CD4-positive, alpha-beta T cell treated with Interleukin-2 at 100 ng/mL for 4 hours (primary cell): ENCODE measurements around the gene BLCAP.
"Not testable (repeated sequence)": the region's sequence is repeated elsewhere in the genome, so short reads cannot be mapped to it uniquely, and the experiment has no call there.

Experiments used
- DNase-seq: peaks from one replicate; pipeline ENCODE4 v3.0.0-alpha.2; 2020; ENCODE audit warnings: low spot score

Gene BLCAP

DNA sequence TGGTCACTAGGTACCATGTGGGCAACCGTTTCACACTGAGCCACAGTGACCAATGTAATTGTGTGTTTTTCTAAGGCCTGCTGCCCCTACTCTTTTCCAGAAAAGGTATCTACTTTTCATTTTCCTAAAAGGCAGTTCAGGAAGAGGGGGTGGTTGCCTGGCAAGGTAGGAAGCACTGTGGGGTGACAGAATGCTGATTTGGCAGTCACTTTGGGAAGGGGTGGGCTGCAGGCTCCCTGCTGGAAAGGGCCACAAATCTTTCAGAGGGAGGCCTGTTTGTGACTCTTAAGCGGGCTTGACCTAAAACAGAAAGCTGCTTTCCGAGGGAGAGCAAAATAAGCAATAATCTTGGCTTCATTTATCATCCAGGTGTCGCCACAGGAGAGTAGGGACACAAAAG, 11.8 kb downstream of the BLCAP start:
- DNase-seq: no peak

DNA sequence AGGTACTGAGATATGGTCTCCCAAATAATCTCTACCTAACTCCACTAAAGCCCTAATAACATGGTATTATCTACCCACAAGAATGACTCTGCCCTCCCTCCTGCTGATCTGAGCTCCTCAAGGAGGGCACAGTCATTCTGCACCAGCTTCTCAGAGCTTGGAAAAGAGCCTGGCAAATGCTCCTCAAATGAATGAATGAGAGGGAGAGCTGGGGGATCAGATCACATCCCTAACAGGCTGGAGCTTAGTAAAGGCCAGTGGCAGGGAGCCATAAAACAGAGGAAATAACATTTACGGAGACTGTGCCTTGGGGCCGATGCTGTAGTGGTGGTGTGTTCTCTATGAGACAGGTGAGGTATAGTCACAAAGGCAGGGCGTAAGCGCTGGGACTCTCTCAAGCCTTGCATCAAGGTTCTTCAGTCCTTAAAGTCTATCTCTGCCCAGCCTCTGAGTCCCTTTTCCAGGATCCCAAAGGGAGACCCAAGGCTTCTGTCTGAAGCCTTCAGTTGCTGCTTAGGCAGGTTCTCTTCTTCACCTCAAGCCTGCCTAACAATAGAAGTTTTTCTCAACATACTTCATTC, 13.8 kb downstream of the BLCAP start:
- no peak for DNase-seq

DNA sequence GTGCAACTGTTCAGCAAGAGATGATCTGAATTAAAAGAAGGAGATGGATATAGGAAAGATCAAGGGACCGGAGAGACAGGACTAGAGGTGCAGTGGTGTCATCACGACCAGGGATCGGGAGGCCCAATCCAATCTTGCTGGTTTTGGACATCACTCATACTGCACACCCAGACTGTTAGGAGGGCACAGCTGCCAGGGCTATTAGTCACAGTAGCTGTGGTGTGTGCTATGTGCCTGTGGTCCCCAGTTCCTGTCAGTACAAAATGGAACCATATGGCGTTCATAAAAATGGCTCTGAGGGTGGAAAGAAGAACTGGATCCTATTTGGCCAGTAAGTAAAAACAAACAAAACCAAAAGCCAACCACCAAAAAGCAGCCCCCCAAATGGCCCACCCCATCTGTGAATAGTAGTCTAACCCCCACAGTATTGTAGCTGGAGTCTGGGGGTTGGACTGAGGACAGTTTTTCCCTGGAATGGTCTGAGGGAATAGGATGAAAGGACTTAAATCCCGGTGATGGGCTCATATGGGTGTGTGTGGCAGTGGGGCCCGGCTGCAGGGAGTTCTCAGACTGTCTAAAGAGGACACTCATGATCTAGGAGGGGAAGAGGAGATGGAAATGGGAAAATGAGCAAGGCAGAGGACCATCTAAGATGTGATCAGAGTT, 15.9 kb downstream of the BLCAP start:
- DNase-seq: no peak

DNA sequence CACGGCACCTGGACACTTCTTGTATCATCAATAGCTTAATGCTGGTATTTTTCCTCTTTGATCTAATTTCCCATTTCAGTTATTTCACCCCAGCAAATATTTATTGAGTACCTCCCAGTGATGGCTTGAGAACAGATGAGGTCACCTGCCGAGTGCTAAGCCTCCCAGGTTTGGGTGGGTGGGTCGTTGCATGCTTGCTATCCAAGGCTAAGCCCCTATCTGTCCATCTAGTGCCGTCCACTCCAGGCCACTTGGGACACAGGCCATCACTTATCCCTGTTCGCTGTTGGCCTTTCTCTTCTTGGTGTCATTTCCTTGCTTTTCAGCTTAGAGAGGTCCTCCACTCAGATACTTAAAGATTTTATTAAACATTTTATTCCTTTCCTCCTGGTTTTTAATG, 17.4 kb downstream of the BLCAP start:
- no peak for DNase-seq

DNA sequence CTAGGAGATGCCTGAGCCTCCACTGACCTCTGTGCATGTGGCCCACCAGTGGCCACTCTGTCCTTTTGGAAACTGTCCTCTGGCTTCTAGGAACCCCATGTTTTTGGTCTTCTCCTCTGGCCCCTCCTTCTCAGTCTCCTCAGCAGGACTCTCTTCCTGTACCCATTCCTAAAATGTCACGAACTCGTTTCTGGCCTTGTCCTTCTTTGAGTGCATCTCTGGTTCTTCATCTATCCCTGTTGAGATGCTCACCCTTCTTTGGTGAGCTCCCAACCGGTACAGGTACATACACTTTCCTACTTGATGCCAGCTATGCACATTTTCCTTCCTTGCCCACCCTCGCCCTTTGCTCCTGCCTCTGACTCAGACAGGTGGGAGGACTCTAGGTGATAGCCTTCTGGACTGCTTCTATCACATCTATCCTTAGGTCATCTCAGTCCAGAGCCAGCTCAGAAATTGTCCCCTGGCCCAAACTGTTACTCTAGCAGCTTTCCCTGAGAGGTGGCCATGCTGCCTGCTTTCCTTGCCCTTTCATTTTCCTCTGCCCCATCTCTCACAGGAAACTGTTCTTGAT, 21.4 kb downstream of the BLCAP start:
- no peak for DNase-seq

DNA sequence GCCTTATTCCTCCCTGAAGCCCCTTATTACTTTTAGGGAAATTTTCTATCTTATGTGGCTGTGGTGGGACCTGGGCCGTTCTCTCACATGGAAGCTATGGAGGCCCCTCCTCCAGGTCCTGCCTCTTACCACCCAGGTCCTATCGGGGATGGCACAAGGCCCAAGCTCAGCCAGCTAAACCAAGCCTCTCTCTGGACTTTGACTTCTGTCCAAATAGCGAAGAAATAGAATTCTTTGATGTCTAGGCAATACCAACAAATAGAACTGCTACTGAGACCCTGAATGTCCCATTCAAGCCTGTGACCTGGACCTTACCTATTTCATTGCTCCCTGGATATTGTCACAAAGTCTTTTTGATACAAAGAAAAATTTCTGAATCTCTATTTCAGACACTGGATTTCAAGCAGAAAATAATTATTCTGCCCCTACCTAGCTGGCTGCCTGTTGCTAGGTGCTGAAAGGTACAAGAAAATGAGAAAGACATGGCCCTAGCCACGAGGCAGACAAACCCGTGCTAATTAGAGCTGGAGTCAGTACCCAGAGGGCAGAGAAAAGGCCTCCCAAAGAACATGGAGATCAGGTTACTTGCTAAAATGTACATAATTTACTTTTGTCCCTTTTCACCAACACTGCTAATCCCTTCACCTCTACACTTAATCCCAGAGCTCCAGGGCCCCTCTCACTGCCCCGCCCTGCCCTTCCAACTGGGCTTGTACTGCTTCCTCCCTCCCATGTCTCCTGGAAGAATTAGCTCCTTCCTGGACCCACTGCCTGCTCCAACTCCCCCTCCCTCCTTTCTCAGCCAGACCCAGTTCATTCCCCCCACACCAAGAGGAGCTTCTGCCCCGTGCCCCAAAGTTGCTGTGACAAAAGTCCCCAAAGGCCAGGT, 22.2 kb downstream of the BLCAP start:
- no peak for DNase-seq

DNA sequence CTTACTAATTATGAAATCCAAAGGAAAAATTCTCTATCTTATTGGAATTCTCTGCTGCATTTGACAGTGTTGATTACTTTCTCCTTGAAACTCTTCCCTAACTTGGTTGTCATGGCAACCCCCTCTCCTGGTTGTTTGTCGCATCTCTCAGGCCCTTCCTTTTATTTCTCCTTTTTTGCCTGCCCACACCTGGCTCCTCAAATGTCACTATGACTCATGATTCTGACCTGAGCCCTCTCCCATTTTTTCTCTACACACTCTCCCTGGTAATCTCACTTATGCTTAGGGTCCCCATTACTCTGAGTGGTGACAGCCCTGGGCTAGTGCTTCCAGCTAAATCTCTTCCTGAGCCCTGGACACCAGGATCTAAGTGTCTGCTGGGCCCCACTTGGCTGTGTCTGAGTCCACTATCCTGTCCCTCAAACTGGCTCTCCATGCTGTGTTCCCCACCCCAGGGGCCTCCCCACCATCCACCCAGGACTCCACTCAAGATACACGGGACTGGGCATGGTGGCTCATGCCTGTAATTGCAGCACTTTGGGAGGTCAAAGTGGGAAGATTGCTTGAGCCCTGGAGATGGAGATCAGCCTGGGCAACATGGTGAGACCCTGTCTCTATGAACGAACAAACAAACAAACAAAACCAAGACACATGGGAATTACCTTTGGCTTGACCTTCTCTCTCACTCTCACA, 23.1 kb downstream of the BLCAP start:
- no peak for DNase-seq

DNA sequence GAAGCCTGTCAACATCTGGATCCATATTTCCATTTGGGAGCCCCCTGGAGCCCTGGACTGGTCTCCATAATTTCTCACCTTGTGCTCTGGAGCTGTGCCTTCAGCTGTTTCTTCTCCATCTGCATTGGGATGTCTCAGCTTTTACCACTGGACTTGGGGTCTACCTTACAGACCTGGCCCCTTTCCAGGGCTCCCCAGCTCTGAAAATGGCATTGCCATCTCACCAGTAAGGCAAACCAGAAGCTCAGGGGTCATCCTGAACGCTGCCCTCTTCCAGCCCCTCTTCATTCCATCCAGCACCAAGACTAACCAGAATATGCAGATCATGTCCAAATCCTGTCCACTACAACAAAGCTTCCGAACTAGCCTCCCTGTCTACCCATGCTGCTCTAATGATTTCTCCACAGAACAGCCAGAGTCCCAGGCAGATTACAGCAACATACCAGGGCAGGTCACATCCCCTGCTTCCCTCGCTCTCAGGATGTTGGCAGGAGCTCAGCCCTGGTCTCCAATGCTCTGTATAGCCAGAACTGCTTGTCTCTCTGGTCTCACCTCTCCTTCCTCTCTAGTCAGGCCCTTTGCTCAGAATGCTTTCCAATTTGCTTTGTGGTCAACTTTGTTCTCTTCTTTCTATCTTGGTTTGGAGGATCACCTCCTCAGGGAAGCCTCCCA, 24.3 kb downstream of the BLCAP start:
- no peak for DNase-seq

DNA sequence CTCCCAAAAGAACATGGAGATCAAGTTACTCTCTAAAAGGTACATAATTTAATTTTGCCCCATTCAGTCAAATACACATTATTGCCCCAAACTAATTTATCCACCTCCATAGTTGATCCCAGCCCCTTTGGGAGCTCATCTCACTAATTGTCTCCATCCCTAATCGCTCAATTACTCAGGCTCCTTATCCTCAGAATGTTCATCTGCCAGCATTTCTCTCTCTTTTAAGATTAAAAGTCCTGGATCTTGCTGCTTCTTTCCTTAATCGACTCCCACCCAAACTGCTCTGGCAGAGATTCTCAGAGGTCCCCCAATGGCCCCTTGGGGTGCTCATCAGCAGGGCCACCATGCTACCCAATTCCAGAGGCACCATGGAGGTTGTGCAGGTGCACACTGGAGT, 25.0 kb downstream of the BLCAP start:
- DNase-seq: no peak

DNA sequence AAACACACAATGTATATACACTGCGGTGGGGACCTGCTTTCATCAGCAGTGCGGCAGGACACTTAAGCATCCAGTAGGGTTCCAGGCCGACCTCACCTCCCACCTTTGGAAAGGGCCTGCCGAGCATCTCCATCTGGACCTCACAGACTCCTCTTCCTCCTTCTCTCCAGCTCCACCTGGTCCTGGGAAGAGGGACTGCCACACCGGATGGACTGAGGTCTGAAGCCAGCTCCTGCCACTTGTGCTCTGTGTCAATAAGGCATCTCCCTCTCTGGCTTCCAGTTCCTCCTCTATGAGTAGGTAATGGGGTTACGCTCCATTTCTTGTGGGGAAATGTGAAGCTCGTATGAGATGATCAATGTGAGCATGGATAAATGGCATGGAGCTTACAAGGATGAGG, 25.7 kb downstream of the BLCAP start:
- no peak for DNase-seq

DNA sequence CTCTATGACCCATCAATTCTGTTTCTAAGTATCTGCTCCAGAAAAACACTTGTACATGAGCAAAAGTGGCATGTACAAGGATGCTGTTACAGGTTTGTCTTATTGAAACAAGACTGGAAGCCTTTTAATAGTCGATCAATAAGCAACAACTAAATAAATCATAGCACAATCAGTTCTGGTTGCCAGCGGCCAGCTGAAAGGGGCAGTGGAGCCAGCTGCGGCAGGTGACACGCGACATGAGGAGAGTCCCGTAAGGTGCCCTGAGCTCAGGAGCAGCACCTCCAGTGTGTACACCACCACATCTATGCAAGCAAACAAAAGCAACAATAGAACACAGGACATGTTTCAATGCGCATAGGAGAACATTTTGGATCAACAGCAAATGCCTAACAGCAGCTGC, 27.4 kb downstream of the BLCAP start:
- DNase-seq: no peak

DNA sequence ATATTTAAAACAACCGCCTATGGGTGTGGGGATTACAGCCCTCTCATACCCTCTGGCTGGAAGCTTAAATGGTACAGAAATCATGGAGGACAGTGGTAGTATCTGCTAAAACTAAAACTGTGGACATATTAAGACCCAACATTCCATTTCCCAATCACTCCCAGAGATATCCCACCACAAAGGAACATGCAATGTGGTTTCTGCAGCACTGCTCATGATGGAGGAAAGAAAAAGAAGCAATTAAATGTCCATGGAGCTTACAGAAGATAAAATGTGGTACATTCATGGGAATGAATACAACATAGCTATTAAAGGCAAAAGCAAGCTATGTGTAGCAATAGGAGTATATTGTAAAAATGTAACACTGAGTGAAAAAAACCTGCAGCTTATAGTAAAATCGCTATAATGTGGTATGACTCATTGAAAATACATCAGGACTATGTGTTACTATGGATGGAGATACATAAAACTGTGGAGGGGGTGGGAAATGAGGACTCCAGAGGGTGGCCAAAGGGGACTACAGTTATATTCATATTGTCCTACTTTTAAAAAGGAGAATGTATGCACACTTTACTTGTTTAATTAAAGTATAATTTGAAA, 29.5 kb downstream of the BLCAP start:
- DNase-seq: no peak

DNA sequence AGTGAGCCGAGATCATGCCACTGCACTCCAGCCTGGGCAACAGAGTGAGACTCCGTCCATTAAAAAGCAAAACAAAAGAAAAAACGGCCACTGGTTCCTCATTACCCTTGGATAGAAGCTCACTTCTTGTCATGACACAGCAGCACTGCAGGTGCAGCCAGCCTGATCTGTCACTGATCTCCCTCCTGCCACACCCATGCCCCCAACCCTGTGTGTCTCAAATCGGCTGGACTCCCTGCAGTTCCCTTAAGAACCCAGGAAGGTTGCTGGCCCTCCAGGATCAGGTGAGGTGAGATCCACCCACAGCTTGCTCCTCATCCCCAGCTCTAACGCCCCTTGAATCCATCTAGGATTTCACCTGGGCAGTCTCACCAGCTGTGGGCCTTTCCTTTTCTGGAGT, 32.9 kb downstream of the BLCAP start:
- no peak for DNase-seq

DNA sequence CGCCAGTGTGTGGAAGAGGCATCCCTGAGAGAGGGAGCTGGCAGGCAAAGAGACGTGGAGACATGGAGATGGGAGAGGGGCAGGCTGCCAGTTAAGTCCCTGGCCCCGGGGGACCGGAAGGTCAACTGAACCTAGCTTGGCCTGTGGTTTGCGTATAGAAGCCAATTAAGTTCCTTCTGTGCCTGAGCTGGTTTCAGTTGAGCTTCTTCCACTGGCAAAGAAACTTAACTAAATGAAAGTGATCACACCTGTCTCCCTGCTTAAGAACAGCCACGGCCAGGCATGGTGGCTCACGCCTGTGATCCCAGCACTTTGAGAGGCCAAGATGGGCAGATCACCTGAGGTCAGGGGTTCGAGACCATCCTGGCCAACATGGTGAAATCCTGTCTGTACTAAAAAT, 33.4 kb downstream of the BLCAP start:
- no peak for DNase-seq

DNA sequence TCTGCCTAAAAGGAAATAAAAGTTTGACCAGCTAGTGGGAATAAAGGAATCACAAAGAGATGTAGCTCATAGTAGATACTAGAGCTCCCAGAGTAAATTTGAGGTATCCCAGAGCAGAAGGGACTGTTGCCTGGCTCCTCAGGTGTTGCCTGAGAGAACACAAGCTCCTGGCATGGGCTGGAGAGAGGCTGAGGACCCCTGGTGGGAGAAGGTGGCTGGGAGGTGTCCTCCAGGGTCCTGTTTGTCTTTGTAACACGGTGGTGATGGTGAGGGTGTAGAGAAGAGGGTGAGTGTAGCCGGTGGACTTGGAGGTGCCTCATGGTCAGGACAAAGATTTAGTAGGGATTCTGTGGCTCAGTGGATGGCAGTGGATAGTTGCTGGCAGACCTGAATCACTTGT, 34.7 kb downstream of the BLCAP start:
- no peak for DNase-seq

DNA sequence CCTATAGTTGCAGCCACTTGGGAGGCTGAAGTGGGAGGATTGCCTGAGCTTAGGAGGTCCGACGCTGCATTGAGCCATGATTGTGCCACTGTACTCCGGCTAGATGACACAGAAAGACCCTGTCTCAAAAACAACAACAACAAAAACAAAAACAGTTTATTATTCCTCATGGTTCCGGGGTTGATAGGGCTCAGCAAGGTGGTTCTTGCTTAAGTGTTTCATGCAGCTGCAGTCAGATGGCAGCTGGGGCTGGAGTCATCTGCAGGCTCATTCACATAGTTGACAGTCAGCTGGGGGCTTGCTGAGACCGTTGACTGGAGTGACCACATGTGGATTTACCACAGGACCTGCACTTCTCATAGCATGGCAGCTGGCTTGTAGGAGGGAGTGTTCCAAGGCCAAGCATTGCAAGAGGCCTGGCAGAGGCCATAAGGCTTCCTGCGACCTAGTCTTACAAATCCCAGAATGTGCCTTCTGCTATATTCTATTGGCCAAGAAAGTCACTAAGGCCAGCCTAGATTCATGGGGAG, 35.5 kb downstream of the BLCAP start:
- DNase-seq: no peak

DNA sequence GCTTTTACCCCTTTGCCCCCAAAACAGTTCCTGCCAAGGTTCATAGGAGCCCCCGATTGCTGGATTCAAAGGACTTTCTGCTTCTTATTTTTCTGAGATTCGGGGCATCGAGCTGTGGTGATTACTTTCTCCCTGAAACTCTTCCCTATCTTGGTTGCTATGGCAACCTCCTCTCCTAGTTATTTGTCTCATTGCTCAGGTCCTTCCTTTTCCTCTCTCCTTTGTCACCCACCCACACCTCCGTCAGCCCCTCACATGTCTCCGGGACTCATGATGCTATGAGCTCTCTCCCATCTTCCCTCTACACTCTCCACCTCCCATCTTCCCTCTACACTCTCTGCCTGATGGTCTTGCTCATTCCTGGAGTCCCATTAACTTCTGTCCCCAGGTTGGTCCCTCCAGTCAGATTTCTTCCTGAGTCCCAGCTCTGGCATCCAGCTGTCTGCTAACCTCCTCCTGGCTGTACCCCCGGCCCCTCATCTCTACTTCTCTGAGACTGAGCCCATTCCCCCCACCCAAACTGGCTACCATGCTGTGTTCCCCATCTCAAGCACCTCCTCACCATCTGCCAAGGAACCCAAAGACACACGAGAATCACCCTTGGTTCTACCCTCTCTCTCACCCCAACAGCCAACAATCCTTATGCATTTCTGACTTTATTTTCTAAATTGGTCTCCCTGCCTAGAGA, 36.9 kb downstream of the BLCAP start:
- no peak for DNase-seq

DNA sequence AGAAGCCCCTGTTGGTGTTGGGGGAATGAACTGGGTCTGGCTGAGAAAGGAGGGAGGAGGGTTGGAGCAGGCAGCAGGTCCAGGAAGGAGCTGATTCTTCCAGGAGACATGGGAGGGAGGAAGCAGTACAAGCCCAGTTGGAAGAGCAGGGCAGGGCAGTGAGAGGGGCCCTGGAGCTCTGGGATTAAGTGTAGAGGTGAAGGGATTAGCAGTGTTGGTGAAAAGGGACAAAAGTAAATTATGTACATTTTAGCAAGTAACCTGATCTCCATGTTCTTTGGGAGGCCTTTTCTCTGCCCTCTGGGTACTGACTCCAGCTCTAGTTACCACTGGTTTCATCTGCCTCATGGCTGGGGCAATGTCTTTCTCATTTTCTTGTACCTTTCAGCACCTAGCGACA, 41.5 kb downstream of the BLCAP start:
- DNase-seq: not testable (repeated sequence)

DNA sequence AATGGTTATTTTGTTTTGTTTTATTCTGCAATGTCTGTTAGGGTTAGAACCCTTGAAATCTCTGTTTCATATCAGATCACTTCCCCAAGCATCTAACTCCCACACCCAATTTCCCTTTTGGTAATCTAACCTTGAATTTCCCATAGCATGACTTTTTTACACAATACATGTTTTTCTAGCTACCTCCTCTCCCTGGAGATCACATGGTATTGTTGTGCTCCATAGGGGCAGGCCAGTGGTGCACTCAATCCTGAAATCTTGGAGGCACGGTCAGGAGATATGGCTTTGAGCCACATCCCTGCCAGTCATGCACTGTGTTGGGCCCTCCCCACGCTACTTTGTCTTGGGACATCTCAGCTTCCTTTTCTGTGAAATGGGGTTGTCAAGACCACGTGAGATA, 43.3 kb downstream of the BLCAP start:
- DNase-seq: no peak

DNA sequence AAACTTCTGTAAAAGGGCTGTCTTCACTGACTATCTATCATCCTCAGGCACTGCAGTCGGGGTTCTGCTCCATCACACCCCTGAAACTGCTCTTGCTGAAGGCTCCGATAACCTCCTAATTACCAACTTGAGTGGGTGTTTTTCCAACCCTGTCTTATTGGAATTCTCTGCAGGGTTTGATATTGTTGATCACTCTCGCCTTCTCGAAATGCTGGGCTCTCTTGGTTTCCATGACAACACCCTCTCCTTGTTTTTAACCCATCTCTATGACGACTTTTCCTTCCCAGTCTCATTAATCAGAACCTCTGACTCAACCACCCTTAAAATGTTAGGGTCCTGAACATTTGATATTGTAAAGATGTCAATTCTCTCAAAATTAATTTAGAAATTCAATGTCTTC, 46.1 kb downstream of the BLCAP start:
- DNase-seq: no peak

DNA sequence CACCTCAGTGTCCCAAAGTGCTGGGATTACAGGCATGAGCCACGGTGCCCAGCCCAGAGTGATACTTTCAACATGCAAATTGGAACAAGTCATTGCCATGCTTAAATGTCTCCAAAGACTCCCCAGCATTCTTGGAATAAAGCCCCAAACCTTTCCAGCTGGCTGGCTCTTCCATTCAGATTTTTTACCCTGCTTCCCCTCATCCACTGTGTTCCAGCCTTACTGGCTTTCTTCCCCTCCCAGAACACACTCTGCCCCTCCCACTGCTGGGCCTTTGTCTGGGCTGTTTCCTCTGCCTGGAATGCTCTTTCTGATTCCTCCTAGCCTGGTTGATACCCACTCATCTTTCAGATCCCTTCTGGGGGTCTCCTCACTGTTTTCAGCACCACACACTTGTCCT, 46.8 kb downstream of the BLCAP start:
- no peak for DNase-seq
